Stimulated activated effector memory CD8-positive, alpha-beta T cell treated with anti-CD3 and anti-CD28 coated beads, Interleukin-12 subunit alpha, Interleukin-12 subunit beta, amount 100 ng/mL, for 72 hours (primary cell): Measurements from ENCODE around the gene RBM15.

Source experiments
- ATAC-seq: fragments of 150-1000 bp; cut with Tn5 transposase; 2 replicates; pipeline ENCODE4 v1.10.0; 2021
- DNase-seq, 2 donors: peaks; one replicate each; pipeline ENCODE4 v3.0.0; 2021 to 2022; ENCODE audit warnings: low spot score in 2 of 2
- H3K27ac Mint-ChIP-seq: one replicate; pipeline ENCODE4 v1.8.0; 2022; ENCODE audit warnings: mild to moderate bottlenecking, mixed read lengths
- H3K36me3 Mint-ChIP-seq: one replicate; pipeline ENCODE4 v1.8.0; 2022; ENCODE audit warnings: mild to moderate bottlenecking, mixed read lengths
- H3K4me1 Mint-ChIP-seq: one replicate; pipeline ENCODE4 v1.8.0; 2022; ENCODE audit warnings: mixed read lengths
- H3K4me3 Mint-ChIP-seq: one replicate; pipeline ENCODE4 v1.8.0; 2022; ENCODE audit warnings: mild to moderate bottlenecking, mixed read lengths
- H3K9me3 Mint-ChIP-seq: one replicate; pipeline ENCODE4 v1.8.0; 2022; ENCODE audit warnings: mixed read lengths

RBM15 gene

GRCh38 chr1:110310300-110310699 is 28.9 kb upstream of the RBM15 start:
- ATAC-seq (no peak), DNase-seq (no peak)
- H3K36me3 Mint-ChIP-seq = no peaks in the 10 kb centered on the region
- peaks cover 10% of the 10 kb centered on the region for H3K4me1 Mint-ChIP-seq
- no peaks in the 10 kb centered on the region for H3K9me3 Mint-ChIP-seq
- H3K27ac Mint-ChIP-seq = no peak overlapping the region
- no peak overlapping the region for H3K4me3 Mint-ChIP-seq

- no peak overlapping the region for H3K27ac Mint-ChIP-seq
These were observed 26.7 kb upstream of the RBM15 start for GRCh38 chr1:110312188-110313121.

GRCh38 chr1:110316735-110317134 is 22.4 kb upstream of the RBM15 start:
- Mint-ChIP-seq H3K36me3 (no peaks in the 10 kb centered on the region), H3K27ac (no peak overlapping the region), H3K4me3 (no peak overlapping the region), H3K4me1 (peaks cover 16% of the 10 kb centered on the region), H3K9me3 (no peaks in the 10 kb centered on the region)
- ATAC-seq (no peak), DNase-seq (no peak)

More at GRCh38 chr1:110312188-110313121, 26.7 kb upstream of the RBM15 start:
- Mint-ChIP-seq H3K4me1 (peaks cover 10% of the 10 kb centered on the region), H3K4me3 (no peak overlapping the region), H3K36me3 (no peaks in the 10 kb centered on the region), H3K9me3 (no peaks in the 10 kb centered on the region)
- DNase-seq (peak; percentile 61 to 77), ATAC-seq (peak; percentile 92)

GRCh38 chr1:110318046-110318445 is 21.1 kb upstream of the RBM15 start:
- Mint-ChIP-seq H3K4me1 (peaks cover 8% of the 10 kb centered on the region), H3K27ac (no peak overlapping the region)

GRCh38 chr1:110319332-110320167 is 19.6 kb upstream of the RBM15 start:
- Mint-ChIP-seq H3K36me3 (no peaks in the 10 kb centered on the region), H3K9me3 (no peaks in the 10 kb centered on the region), H3K27ac (no peak overlapping the region), H3K4me3 (no peak overlapping the region), H3K4me1 (peaks cover 6% of the 10 kb centered on the region)
- DNase-seq = no peak
- ATAC-seq = peak; percentile 80

More at GRCh38 chr1:110318046-110318445, 21.1 kb upstream of the RBM15 start:
- Mint-ChIP-seq H3K36me3 (no peaks in the 10 kb centered on the region), H3K4me3 (no peak overlapping the region), H3K9me3 (no peaks in the 10 kb centered on the region)
- DNase-seq (no peak), ATAC-seq (no peak)

GRCh38 chr1:110320168-110320518 is 19.0 kb upstream of the RBM15 start:
- DNase-seq (no peak), ATAC-seq (peak; percentile 17)
- Mint-ChIP-seq H3K4me3 (no peak overlapping the region), H3K27ac (no peak overlapping the region), H3K9me3 (no peaks in the 10 kb centered on the region), H3K36me3 (no peaks in the 10 kb centered on the region), H3K4me1 (peaks cover 6% of the 10 kb centered on the region)

GRCh38 chr1:110321045-110321444 is 18.1 kb upstream of the RBM15 start:
- DNase-seq = no peak
- H3K27ac Mint-ChIP-seq = no peak overlapping the region
- peaks cover 6% of the 10 kb centered on the region for H3K4me1 Mint-ChIP-seq
- no peaks in the 10 kb centered on the region for H3K9me3 Mint-ChIP-seq
- H3K4me3 Mint-ChIP-seq = no peak overlapping the region
- ATAC-seq = no peak
- H3K36me3 Mint-ChIP-seq = no peaks in the 10 kb centered on the region

GRCh38 chr1:110321846-110322245 is 17.3 kb upstream of the RBM15 start:
- no peak for DNase-seq
- Mint-ChIP-seq H3K9me3 (no peaks in the 10 kb centered on the region), H3K4me3 (no peak overlapping the region), H3K36me3 (no peaks in the 10 kb centered on the region), H3K4me1 (peaks cover 6% of the 10 kb centered on the region), H3K27ac (no peak overlapping the region)
- ATAC-seq = no peak

GRCh38 chr1:110324667-110325066 is 14.5 kb upstream of the RBM15 start:
- peaks cover 2% of the 10 kb centered on the region for H3K4me1 Mint-ChIP-seq
- no peak for DNase-seq
- no peaks in the 10 kb centered on the region for H3K36me3 Mint-ChIP-seq
- ATAC-seq = no peak
- no peaks in the 10 kb centered on the region for H3K9me3 Mint-ChIP-seq
- H3K27ac Mint-ChIP-seq = no peak overlapping the region
- H3K4me3 Mint-ChIP-seq = no peak overlapping the region

GRCh38 chr1:110326826-110327225 is 12.4 kb upstream of the RBM15 start:
- Mint-ChIP-seq H3K4me3 (no peak overlapping the region), H3K36me3 (no peaks in the 10 kb centered on the region), H3K27ac (no peak overlapping the region), H3K4me1 (no peaks in the 10 kb centered on the region), H3K9me3 (no peaks in the 10 kb centered on the region)
- DNase-seq (no peak), ATAC-seq (no peak)

GRCh38 chr1:110328274-110328673 is 10.9 kb upstream of the RBM15 start:
- ATAC-seq = no peak
- Mint-ChIP-seq H3K4me3 (no peak overlapping the region), H3K36me3 (no peaks in the 10 kb centered on the region), H3K27ac (no peak overlapping the region), H3K9me3 (no peaks in the 10 kb centered on the region), H3K4me1 (no peaks in the 10 kb centered on the region)
- no peak for DNase-seq

- ATAC-seq = no peak
- Mint-ChIP-seq H3K9me3 (no peaks in the 10 kb centered on the region), H3K27ac (no peak overlapping the region), H3K4me1 (no peaks in the 10 kb centered on the region), H3K36me3 (no peaks in the 10 kb centered on the region), H3K4me3 (no peak overlapping the region)
- DNase-seq = no peak
These were observed 10.5 kb upstream of the RBM15 start for GRCh38 chr1:110328700-110329099.

GRCh38 chr1:110335265-110335664 is 3.9 kb upstream of the RBM15 start:
- H3K36me3 Mint-ChIP-seq = no peaks in the 10 kb centered on the region
- DNase-seq (no peak), ATAC-seq (no peak)
- H3K4me1 Mint-ChIP-seq = peaks cover 21% of the 10 kb centered on the region
- H3K4me3 Mint-ChIP-seq = no peak overlapping the region
- no peak overlapping the region for H3K27ac Mint-ChIP-seq
- H3K9me3 Mint-ChIP-seq = no peaks in the 10 kb centered on the region

GRCh38 chr1:110336300-110337039 is 2.7 kb upstream of the RBM15 start:
- Mint-ChIP-seq H3K27ac (peak overlapping the region; percentile 74), H3K4me1 (peaks cover 33% of the 10 kb centered on the region), H3K36me3 (no peaks in the 10 kb centered on the region), H3K9me3 (no peaks in the 10 kb centered on the region), H3K4me3 (no peak overlapping the region)
- ATAC-seq (no peak), DNase-seq (no peak)

- H3K36me3 Mint-ChIP-seq = no peaks in the 10 kb centered on the region
- no peak for ATAC-seq
- peak; percentile 38 to 72 for DNase-seq
- no peak overlapping the region for H3K27ac Mint-ChIP-seq
- H3K9me3 Mint-ChIP-seq = no peaks in the 10 kb centered on the region
- H3K4me3 Mint-ChIP-seq = no peak overlapping the region
- peaks cover 44% of the 10 kb centered on the region for H3K4me1 Mint-ChIP-seq
These were observed 1.4 kb upstream of the RBM15 start for GRCh38 chr1:110337704-110338308.
